ENCODE data around the gene PROZ.

DNA sequence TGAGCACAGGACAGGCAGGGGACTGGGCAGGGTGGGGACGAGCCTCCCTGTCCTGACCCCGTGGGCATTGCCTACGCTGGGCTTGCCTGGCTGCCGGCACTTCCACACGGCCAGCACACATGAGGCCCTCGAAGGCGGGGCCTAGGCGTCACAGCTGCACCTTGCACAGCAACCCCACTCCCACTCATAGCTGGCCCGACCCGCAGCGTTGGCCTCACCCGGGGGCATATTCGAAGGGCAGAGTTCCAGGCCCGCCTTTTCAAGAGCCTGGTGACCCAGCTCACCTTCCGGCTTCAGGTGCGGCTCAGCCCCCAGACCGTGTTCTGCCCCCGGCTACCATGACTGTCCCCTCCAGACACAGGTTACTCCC, 16.9 kb upstream of the PROZ start:
- TF ChIP-seq, protein P1, sequence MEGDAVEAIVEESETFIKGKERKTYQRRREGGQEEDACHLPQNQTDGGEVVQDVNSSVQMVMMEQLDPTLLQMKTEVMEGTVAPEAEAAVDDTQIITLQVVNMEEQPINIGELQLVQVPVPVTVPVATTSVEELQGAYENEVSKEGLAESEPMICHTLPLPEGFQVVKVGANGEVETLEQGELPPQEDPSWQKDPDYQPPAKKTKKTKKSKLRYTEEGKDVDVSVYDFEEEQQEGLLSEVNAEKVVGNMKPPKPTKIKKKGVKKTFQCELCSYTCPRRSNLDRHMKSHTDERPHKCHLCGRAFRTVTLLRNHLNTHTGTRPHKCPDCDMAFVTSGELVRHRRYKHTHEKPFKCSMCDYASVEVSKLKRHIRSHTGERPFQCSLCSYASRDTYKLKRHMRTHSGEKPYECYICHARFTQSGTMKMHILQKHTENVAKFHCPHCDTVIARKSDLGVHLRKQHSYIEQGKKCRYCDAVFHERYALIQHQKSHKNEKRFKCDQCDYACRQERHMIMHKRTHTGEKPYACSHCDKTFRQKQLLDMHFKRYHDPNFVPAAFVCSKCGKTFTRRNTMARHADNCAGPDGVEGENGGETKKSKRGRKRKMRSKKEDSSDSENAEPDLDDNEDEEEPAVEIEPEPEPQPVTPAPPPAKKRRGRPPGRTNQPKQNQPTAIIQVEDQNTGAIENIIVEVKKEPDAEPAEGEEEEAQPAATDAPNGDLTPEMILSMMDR (optimal IDR thresholded peaks at IDR 0.05 in 1 of 3, IDR thresholded peaks at IDR 0.05 in 1 of 3, conservative IDR thresholded peaks at IDR 0.05 in 1 of 3; ENCODE audit: extremely low read depth in 1 of 3, insufficient read depth in 2 of 3, low read length in 3 of 3), result no peak
- no peak for TF ChIP-seq EZH2 (IDR thresholded peaks at IDR 0.05; ENCODE audit: low read length)
